Measurements from ENCODE around the gene PRCC. TPM values are rescaled to one million over a fixed set of nuclear protein-coding genes. Genes with fewer than 3 reads are reported as not detected.

The PRCC gene
- total RNA-seq, 2 donors from 2014 or later = 108 to 111 TPM

GRCh38 chr1:156772222-156772621, 4.9 kb downstream of the PRCC start:
- peak; percentile 10 for TF ChIP-seq CTCF (conservative IDR thresholded peaks at IDR 0.05)
- peaks cover 29% of the 10 kb centered on the region for H3K36me3 Mint-ChIP-seq (ENCODE audit: low read depth)
- H3K27me3 ChIP-seq (ENCODE audit: control insufficient read depth, insufficient read depth, low read length, poor library complexity, severe bottlenecking) = no peaks in the 10 kb centered on the region
- H3K27ac Mint-ChIP-seq = no peak overlapping the region
- no peaks in the 10 kb centered on the region for H3K27me3 Mint-ChIP-seq (ENCODE audit: insufficient read depth)
- DNase-seq = no peak
- H3K9ac ChIP-seq (ENCODE audit: extremely low read depth, low read length, poor library complexity, severe bottlenecking) = no peak overlapping the region
- peaks cover 45% of the 10 kb centered on the region for H3K4me1 Mint-ChIP-seq
- H3K27ac ChIP-seq (ENCODE audit: low read depth, low read length) = no peak overlapping the region
- no peak overlapping the region for H3K4me3 Mint-ChIP-seq
- peaks cover 7% of the 10 kb centered on the region for H3K4me1 ChIP-seq (ENCODE audit: control insufficient read depth, insufficient read depth, low read length)
- H3K9me3 ChIP-seq (ENCODE audit: control insufficient read depth, low read length) = no peaks in the 10 kb centered on the region
- WGBS, 2 experiments (ENCODE audit: insufficient coverage in 1 of 2, insufficient read length in 1 of 2) = 89 to 97% methylated on average over 3 of the region's 3 CpGs
- peaks cover 35% of the 10 kb centered on the region for H3K36me3 ChIP-seq (ENCODE audit: control insufficient read depth, insufficient read depth, low read length)
- H3K4me3 ChIP-seq (ENCODE audit: low read length) = peak overlapping the region; percentile 65
- no peaks in the 10 kb centered on the region for H3K9me3 Mint-ChIP-seq

DNA sequence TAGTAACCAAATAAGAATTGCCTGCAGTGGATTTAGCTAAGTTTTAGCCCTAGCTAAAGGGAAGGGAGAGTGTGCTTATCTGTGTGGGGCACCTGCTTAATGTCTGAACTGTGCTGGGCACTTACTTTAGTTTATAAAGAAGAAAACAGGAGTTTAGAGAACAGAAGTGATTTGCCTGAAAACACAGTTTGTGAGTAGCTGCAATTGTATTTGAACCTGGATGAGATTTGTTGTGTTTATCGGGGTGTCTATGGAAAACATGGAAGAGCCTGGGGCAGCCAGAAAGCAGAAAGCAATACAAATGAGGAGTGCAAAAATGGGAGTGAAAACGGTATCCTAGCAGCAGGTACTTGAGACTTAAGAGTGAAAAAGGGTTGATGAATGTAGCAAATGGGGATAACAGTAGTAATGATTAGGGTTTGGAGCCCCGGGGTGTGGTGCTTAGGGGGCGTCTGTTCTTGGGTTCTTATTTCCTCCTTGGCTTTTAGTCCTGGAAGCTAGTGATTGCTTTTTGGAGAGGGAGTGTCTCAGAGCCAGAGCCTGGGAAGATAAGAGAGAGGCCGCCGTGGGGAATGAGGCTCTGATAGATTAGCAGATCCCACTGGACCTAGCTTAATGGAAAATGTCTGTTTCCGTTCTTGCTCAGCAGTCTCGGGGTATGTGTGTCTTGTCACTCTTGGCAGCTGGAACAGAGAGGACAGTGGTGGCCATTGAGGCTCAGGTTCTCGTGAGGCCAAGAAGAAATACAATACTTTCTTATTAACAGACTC, 5.6 kb downstream of the PRCC start:
- peak overlapping the region; percentile 65 for H3K4me3 ChIP-seq (ENCODE audit: low read length)
- no peak for DNase-seq
- H3K9me3 ChIP-seq (ENCODE audit: control insufficient read depth, low read length) = no peaks in the 10 kb centered on the region
- no peak overlapping the region for H3K9ac ChIP-seq (ENCODE audit: extremely low read depth, low read length, poor library complexity, severe bottlenecking)
- H3K27ac ChIP-seq (ENCODE audit: low read depth, low read length) = no peak overlapping the region
- TF ChIP-seq CTCF (conservative IDR thresholded peaks at IDR 0.05) = no peak
- peaks cover 7% of the 10 kb centered on the region for H3K4me1 ChIP-seq (ENCODE audit: control insufficient read depth, insufficient read depth, low read length)
- Mint-ChIP-seq H3K4me3 (no peak overlapping the region), H3K4me1 (peaks cover 50% of the 10 kb centered on the region), H3K27me3 (ENCODE audit: insufficient read depth) (no peaks in the 10 kb centered on the region), H3K27ac (peak overlapping the region; percentile 18), H3K9me3 (no peaks in the 10 kb centered on the region), H3K36me3 (ENCODE audit: low read depth) (peaks cover 29% of the 10 kb centered on the region)
- WGBS, 2 experiments (ENCODE audit: insufficient coverage in 1 of 2, insufficient read length in 1 of 2) = 76 to 85% methylated on average over 9 of the region's 9 CpGs
- no peaks in the 10 kb centered on the region for H3K27me3 ChIP-seq (ENCODE audit: control insufficient read depth, insufficient read depth, low read length, poor library complexity, severe bottlenecking)
- peaks cover 35% of the 10 kb centered on the region for H3K36me3 ChIP-seq (ENCODE audit: control insufficient read depth, insufficient read depth, low read length)

DNA sequence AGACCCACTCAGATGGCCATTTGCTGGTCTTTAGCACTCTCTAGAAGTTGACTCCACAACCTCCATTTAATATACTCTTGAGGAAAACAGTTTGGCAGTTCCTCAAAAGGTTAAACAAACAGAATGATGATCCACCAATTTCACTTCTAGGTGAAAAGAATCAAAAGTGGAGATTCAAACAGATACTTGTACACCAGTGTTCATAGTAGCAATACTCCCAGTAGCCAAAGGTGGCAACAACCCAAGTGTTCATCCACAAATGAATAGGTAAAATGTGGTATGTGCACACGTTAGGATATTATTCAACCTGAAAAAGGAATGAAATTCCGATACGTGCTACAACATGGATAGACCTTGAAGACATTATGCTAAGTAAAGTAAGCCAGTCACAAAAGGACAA, 6.3 kb downstream of the PRCC start:
- Histone ChIP-seq H3K27ac (ENCODE audit: low read depth, low read length) (no peak overlapping the region), H3K4me3 (ENCODE audit: low read length) (no peak overlapping the region), H3K9ac (ENCODE audit: extremely low read depth, low read length, poor library complexity, severe bottlenecking) (no peak overlapping the region), H3K27me3 (ENCODE audit: control insufficient read depth, insufficient read depth, low read length, poor library complexity, severe bottlenecking) (no peaks in the 10 kb centered on the region), H3K4me1 (ENCODE audit: control insufficient read depth, insufficient read depth, low read length) (peaks cover 7% of the 10 kb centered on the region), H3K9me3 (ENCODE audit: control insufficient read depth, low read length) (no peaks in the 10 kb centered on the region), H3K36me3 (ENCODE audit: control insufficient read depth, insufficient read depth, low read length) (peaks cover 39% of the 10 kb centered on the region)
- DNase-seq = no peak
- H3K27ac Mint-ChIP-seq = no peak overlapping the region
- peaks cover 33% of the 10 kb centered on the region for H3K36me3 Mint-ChIP-seq (ENCODE audit: low read depth)
- no peaks in the 10 kb centered on the region for H3K27me3 Mint-ChIP-seq (ENCODE audit: insufficient read depth)
- H3K4me3 Mint-ChIP-seq = no peak overlapping the region
- H3K4me1 Mint-ChIP-seq = peaks cover 48% of the 10 kb centered on the region
- no peaks in the 10 kb centered on the region for H3K9me3 Mint-ChIP-seq
- 94 to 96% methylated on average over 3 of the region's 3 CpGs for WGBS, 2 experiments (ENCODE audit: insufficient coverage in 1 of 2, insufficient read length in 1 of 2)
- peak; percentile 52 for TF ChIP-seq CTCF (conservative IDR thresholded peaks at IDR 0.05)
